DOHH2 (cell line): ENCODE measurements around the gene RPS14.

Experiments
- CTCF ChIP-seq: fragments of 200-600 bp; sonication (generic); IDR thresholded peaks from one replicate; pipeline ENCODE4 v1.5.1; 2014; ENCODE audit warnings: antibody characterized with exemption, mild to moderate bottlenecking, low read depth, low read length; ENCODE audit not compliant: poor library complexity, severe bottlenecking
- EZH2phosphoT487 ChIP-seq: fragments of 200-600 bp; sonication (generic); IDR thresholded peaks from 2 replicates; pipeline ENCODE4 v1.6.1; 2017; ENCODE audit warnings: borderline replicate concordance, mild to moderate bottlenecking, antibody characterized with exemption, low read length, moderate library complexity, mixed read lengths

- TF ChIP-seq CTCF (no peak), EZH2phosphoT487 (no peak)
Measured at GRCh38 chr5:150498501-150498900, 49.0 kb upstream of the RPS14 start.
